Fibroblast of villous mesenchyme (primary cell): ENCODE measurements around the gene NDUFB11. TPM values are rescaled to one million over a fixed set of nuclear protein-coding genes. Genes with fewer than 3 reads are reported as not detected.

Source experiments
- DNase-seq: peaks from one replicate; pipeline ENCODE4 v3.0.0-alpha.2; 2010; ENCODE audit warnings: low read depth
- H3K4me3 ChIP-seq: 2 replicates; pipeline ENCODE4 v1.5.1; 2011; ENCODE audit warnings: low read depth, mild to moderate bottlenecking, low read length
- total RNA-seq: library from RNA; depleted of rRNA; stranded (reverse); fragments of >200 nt; gene quantifications from 2 replicates; pipeline ENCODE4 v1.2.3, GENCODE V29; 2012
- TF ChIP-seq, protein P1 (sequence below): IDR thresholded peaks from 2 replicates; pipeline ENCODE4 v1.5.1; 2012; ENCODE audit warnings: low read depth, mild to moderate bottlenecking, low read length; ENCODE audit not compliant: insufficient read depth

Gene NDUFB11
- total RNA-seq, 1 donor = 55.3 TPM

DNA sequence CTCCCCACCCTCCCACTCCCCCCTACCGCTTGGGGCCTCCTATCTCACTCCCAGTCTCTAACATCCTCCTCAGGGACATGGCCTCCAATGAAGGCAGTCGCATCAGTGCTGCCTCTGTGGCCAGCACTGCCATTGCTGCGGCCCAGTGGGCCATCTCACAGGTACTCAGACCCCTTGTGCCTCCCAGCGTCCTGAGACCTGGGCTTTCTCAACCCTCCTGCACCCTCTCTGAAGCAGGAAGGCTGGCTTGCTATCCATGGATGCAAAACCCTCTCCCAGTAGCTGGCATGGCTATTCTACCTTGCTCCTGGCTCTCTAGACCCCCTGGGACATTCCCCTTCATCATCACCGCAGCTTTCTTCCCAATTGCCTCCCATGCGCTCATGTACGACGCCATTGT lies 35.8 kb upstream of the NDUFB11 start:
- no peak overlapping the region for H3K4me3 ChIP-seq
- DNase-seq = no peak
- TF ChIP-seq, protein P1, sequence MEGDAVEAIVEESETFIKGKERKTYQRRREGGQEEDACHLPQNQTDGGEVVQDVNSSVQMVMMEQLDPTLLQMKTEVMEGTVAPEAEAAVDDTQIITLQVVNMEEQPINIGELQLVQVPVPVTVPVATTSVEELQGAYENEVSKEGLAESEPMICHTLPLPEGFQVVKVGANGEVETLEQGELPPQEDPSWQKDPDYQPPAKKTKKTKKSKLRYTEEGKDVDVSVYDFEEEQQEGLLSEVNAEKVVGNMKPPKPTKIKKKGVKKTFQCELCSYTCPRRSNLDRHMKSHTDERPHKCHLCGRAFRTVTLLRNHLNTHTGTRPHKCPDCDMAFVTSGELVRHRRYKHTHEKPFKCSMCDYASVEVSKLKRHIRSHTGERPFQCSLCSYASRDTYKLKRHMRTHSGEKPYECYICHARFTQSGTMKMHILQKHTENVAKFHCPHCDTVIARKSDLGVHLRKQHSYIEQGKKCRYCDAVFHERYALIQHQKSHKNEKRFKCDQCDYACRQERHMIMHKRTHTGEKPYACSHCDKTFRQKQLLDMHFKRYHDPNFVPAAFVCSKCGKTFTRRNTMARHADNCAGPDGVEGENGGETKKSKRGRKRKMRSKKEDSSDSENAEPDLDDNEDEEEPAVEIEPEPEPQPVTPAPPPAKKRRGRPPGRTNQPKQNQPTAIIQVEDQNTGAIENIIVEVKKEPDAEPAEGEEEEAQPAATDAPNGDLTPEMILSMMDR = no peak

DNA sequence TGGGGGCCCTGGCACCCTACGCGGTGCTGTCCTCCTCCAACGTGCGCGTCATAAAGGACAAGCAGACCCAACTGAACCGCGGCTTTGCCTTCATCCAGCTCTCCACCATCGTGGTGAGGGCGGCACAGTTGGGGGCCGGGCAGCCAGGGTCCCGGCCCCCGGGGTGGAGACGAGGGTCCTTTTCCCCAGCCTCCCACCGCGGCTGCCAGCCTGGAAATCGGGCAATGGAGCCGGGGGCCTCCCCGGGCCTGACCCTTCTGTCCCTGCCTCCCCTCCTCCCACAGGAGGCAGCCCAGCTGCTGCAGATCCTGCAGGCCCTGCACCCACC lies 35.4 kb upstream of the NDUFB11 start:
- no peak overlapping the region for H3K4me3 ChIP-seq
- no peak for DNase-seq
- TF ChIP-seq, protein P1 = no peak

DNA sequence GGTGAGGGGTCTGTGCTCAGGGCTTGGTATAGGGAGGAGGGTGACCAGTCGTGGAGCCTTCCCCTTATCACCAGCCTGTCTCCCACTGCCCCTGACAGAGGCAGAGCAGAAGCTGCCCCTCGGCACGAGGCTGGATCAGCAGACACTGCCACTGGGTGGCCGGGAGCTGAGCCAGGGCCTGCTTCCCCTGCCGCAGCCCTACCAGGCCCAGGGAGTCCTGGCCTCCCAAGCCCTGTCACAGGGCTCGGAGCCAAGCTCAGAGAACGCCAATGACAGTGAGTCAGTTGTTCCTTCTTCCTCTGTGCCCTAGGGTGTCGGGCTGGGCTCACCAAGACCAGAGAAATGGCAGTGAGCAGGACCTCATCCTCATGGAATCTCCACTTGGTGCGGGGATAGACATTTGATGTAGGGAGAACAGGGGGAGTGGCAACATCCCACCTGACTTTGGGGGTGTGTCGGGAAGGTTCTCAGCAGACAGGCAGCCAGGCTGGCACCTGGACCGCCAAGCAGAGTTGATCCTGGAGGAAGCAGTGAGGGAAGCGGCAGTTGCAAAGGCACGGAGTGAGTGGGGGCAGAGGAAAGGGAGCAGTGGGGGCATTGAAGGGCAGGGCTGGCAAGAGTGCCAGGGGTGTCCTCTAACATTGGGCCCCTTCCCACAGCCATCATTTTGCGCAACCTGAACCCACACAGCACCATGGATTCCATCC lies 34.9 kb upstream of the NDUFB11 start:
- TF ChIP-seq, protein P1 = no peak
- peak; percentile 26 for DNase-seq
- H3K4me3 ChIP-seq = no peak overlapping the region

DNA sequence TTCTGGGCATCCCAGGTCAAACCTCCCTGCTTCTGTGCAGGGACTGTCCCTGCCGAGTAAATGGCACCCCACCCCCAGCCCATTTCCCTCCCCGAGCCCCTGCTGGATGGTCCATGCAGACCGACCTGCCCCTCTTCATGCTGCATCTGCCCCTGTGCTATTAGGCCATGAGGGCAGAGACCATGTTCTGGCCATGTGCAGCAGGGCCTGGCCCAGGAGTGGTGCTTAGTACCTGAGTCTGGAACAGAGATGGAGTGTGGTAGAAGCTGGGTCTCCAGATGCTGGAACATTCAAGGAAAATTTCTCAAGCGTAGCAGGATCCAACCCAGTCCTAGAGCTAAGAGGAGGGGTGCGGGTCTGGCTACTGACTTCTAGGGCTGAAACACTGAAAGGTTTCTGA lies 33.8 kb upstream of the NDUFB11 start:
- DNase-seq = no peak
- H3K4me3 ChIP-seq = no peak overlapping the region
- TF ChIP-seq, protein P1 = no peak

DNA sequence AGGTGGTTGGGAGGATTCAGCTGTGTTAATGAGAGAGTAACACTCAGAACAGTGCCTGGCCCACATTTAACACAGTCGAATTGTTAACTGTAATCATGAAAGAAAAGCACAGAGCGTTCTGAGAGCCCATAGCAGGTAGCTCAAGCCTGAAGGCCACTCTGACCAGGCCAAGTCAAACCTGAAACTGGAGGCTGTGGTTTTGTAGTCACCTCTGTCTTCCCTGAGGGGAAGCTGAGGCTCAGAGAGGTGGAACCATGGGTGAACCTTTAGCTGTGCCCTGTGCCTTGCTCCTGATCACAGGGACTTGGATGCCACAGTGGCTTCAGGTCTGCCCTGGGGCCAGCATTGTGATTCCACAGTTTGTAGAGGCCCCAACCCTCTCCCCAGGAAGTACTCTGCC lies 32.6 kb upstream of the NDUFB11 start:
- TF ChIP-seq, protein P1 = no peak
- DNase-seq = no peak
- H3K4me3 ChIP-seq = no peak overlapping the region

DNA sequence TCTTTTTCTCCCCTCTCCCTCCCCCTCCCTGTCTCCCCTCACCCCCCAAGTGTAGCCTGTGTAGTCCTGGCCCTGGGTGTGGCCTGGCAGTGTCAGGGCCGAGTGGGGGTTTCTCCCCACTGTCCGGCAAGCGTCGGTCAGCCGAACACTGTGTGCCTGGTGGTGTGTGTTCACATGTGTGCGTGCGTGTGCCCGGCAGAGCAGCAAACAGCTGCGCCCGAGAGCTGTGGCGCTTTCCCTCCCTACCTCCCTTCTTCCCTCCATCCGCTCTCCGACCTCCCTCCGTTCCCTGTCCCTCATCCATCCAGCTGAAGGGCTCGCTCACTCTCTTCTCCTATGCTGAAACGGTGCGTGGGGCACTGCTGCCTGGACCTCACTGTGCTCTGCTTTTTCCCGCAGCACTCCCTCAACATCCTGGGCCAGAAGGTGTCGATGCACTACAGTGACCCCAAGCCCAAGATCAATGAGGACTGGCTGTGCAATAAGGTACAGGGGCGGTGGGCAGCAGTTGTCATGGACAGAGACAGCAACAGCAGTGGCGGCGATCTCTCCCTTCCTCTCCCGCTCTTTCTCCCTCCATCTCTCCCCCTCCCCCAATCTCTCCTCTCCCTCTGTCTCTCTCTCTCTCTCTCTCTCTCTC lies 31.7 kb upstream of the NDUFB11 start:
- DNase-seq = no peak
- H3K4me3 ChIP-seq = no peak overlapping the region
- TF ChIP-seq, protein P1 = no peak
